ENCODE data around the gene GPATCH1.

GPATCH1 gene

GRCh38 chr19:33063753-33064457 lies 17.1 kb upstream of the GPATCH1 start:
- ATAC-seq: no peak

DNA sequence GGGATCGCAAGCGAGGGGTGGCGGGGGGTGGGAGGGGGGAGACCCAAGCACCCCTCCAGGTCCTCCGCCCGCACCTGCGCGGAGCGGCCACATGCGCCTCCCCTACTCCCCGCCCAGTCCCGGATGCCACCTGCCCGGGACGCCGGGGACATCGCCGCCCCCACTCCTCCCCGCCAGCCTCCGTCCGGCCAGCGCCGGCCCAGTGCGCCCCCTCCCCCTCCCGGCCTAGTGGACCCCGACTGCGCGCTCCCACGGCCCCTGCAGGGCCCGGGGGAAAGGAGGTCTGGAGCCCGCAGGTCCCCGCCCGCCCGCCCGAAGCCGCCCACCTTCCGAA lies 16.6 kb upstream of the GPATCH1 start:
- ATAC-seq: peak; percentile 44 to 58

DNA sequence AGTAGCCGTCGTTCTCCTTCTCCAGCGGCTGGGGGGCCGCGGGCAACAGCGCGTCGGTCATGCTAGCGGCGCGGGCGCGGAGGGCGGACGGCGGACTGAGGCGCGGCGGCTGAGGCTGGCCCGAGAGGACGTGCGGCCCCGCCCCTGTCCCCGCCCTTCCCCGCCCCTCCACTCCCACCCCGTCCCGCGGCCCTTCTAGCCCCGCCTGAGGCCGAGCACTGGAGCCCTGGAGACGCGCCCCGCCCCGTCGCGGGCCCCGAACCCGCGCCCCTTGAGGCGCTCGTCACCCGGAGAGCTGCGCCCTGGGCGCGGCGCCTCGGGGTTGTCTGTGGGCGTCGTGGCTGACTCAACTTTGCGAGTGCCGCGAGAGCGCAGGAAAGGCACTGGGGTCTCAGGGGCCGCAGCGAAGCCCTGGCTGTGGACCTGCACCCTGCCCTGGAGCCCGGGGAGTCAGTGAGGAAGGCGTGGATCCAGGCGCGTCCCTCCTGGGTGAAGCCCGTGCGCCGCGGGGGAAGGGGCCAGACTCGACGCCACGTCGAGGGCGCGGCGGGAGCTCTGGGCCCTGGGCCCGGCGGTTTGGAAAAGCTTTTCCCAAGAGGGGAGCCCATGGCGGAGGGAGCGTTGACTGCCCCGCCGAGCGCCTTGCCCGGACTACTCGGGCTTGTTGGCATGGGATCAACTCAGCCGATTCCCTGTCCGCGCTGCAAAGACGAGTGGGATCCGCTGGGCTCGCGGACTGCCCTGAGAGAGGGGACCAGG lies 16.0 kb upstream of the GPATCH1 start, which contains the start of gene RHPN2:
Gene RHPN2 (minus strand): TSS at position 97 of the 759 bp plus-strand sequence. CDS start 36 bp downstream, at position 61.
- ATAC-seq: peak; percentile 88 to 89

DNA sequence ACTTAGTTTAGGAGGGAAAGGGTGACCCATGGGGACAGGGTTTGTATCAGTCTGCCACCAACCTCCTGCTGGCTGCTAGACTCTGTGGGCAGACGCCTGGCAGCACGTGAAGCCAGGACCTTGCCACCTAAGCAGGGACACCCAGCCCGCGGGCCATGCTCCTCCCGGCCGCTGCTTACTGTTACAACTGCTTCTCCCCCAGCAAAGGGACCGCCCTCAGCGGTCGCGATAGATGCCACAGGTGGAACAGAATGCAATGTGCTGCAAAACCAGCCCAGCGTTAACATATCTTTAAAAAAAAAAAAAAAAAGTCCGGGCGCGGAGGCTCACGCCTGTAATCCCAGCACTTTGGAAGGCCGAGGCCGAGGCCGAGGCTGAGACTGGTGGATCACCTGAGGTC lies 14.4 kb upstream of the GPATCH1 start:
- ATAC-seq: no peak

- ATAC-seq: no peak
These were observed 13.9 kb upstream of the GPATCH1 start for GRCh38 chr19:33067121-33067520.

DNA sequence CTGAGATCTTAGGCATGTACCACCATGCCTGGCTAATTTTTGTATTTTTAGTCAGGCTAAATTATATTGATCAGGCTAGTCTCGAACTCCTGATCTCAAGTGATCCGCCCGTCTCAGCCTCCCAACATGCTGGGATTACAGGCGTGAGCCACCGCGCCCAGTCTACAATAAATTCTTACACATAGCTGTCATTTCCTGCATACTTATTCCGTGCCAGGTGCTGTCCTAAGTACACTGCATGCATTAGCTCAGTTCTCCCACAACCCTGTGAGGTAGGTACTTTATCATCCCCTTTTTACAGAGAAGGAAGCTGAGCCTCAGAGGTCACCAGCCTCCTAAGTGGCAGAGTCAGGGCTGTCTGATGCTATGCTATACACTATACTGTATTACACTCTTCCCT lies 9.1 kb upstream of the GPATCH1 start:
- ATAC-seq: no peak

DNA sequence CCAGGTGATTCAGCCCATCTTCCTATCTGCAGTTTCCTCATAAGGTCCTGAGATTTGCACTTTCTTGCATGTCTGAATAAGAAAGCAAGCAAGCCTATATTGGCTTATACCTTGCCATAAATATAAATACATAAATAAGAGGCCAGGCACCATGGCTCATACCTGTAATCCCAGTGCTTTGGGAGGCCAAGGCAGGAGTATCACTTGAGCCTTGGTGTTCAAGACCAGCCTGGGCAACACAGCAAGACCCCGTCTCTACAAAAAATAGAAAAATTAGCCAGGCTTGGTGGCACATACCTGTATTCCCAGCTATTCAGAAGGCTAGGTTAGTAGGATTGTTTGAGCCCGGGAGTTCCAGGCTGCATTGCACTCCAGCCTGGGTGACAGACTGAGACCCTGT lies 5.5 kb upstream of the GPATCH1 start:
- ATAC-seq: no peak

GRCh38 chr19:33085570-33086128 lies 4.7 kb downstream of the GPATCH1 start:
- no peak for ATAC-seq

GRCh38 chr19:33086955-33087354 lies 6.0 kb downstream of the GPATCH1 start:
- ATAC-seq: no peak

DNA sequence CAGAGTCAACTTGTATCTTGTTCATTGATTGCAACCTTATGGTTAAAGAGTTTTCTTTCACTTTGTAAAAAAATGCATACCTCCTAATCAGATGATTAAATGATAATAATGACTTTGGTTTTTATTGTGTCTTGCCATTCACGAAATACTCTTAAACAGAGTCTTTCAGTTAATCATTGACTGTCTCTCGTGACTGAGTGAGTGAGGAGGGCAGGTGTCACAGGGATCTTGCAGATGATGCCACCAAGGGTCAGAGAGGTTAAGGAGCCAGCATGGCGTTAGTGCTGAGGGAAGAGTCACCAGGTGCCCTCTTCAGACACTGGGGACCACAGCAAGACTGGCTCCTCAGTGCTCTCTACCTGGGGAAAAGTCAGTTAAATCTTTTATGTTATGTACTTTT lies 8.0 kb downstream of the GPATCH1 start:
- no peak for ATAC-seq

DNA sequence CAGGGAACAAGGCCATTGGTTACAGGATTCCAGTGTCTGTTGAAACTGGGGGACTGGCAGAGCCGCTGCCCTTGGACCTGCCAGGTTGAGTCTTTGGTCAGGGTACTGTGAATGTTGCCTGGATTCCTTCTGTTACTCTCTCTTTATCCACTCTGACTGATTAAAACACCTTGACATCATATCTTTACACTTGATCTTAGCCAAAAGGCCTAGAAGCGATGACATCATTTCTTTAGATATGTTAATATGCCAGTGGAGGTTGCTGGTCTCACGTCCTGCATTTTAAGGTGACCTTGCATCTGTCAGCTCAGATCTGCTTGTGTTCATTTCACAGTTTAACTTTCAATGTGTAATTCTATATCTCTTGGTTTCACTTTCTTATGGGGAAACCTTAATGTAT lies 9.2 kb downstream of the GPATCH1 start:
- ATAC-seq: no peak

- no peak for ATAC-seq
These were observed 12.6 kb downstream of the GPATCH1 start for GRCh38 chr19:33093420-33094210.

DNA sequence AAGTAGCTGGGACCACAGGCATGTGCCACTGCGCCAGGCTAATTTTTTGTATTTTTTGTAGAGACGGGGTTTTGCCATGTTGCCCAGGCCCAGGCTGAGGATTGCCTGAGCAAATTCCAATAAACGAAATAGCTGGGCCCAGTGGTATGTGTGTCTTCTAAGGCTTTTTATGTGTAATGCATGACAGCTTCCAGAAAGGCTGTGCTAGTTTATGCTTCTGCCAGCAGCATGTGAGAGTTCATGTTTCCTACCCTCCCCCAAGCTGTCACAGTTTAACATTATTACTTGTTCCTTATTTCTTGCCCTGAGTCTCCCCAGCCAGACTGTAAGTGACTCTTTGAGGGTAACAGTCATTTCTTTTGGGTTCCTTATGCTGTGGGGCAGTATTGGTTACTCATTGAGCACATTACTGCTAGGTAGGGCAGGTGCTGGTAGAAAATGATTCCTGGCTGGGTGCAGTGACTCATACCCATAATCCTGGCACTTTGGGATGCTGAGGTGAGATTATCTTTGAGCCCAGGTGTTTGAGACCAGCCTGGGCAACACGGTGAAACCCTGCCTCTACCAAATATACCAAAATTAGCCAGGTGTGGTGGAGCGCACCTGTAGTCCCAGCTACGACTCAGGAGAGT lies 13.6 kb downstream of the GPATCH1 start:
- no peak for ATAC-seq

GRCh38 chr19:33096005-33096404 lies 15.0 kb downstream of the GPATCH1 start:
- ATAC-seq: peak; percentile 84 to 90

DNA sequence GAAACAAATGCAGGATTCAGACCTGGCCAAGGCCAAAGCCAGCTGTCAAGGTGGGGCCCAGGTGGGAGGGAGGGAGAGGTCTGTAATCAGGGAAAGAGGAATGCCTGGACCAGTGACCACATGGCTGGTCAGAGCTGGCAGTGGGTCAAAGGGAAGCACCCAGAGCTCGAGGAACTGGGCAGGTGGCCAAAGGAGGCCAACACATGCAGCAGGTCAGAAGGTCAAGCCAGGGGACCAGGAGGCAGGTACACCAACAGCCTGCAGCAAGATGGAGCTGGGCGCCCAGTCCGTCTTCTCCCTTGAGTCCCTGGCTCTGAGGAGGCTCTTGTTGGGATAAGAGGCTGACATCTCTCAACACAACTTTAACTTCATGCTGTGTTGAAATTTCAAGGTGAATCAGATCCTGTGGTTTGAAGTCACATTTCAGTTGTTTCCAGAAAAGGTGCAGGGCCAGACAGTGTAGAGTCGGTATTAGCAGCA lies 17.1 kb downstream of the GPATCH1 start:
- ATAC-seq: no peak

DNA sequence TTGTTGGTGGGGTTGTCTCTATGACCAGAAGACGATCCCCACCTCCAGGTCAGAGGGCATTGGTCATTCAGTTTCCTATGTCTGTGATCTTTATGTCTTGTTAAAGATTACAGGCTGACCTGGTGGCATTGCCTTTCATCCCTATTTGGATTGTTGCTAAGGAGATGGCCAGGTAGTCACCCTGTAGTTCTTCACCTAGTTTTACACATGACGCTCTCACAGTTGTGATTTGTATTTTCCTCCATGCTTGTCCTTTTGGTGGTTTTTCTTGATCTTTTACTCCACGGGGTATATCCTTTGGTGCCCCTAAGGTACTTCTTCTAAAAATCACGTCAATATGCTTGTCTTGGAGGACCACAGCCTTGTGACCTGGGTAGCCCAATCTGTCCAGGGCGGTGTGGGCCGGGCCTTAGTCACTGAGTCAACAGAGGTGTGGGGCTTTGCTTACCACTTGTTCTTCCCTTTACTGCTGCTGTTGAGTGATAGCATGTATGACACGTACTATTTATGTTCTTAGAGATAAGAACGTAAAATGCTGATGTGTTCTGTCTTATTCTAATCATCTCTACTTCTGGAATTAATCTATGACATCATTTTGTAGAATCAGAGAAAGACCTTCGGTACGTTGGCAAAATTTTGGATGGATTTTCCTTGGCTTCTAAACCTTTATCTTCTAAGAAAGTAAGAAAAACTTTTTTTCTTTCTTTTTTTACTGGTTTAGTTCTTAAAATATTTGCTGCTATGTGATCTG lies 20.1 kb downstream of the GPATCH1 start:
- ATAC-seq: no peak

DNA sequence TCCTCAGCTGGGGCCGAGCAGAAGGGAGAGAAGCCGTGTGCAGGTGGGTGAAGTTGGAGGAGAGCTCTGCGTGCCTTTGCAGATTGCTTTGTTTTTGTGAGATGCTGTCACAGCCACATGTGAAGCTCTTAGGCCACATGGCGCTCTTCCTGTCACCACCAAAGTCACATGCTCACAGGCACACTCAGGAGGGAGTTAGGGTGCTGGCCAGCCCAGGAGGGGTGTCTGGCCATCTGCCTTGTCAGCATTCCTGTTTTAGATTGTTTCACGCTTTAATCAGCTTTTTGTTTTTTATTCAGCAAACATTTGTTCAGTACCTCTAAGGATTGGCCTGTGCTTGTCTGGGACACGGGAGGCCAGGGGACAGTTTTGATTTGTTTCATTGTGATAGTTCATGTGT lies 21.9 kb downstream of the GPATCH1 start:
- ATAC-seq: no peak

GRCh38 chr19:33108161-33108560 lies 27.2 kb downstream of the GPATCH1 start:
- ATAC-seq: no peak

DNA sequence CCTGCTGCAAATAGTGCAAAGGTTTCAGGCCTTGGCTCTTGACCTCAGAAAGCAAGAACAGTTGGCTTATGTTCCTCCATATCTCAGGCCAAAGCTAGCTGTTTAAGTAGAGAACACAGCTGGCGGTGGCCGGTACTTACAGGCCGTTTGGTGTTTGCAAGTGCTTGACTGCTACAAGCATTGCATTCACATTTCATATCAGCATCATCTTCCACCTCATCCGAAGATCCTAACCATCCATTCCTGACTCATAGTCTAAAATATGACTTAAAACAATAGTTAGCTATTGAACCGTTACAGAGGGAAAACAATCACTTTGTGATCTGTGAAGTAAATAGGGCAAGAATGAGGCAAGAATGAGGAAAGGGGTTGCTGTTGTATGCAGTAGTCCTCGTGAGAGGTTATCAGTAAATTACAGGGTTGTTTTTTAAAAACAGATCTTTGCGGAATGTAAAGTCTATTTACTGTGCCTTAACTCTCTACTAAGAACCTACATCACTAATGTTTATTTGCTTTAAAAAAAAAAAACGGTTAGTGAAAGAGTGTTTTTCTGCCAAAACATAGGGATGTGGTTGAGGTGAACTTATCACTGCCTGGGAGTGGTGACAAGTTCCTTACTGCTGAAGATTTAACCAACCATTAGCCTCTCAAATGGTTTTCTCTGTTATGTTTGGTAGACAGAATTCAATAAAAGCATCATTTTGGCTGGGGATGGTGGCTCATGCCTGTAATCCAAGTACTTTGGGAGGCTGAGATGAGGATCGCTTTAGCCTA lies 29.3 kb downstream of the GPATCH1 start:
- no peak for ATAC-seq

DNA sequence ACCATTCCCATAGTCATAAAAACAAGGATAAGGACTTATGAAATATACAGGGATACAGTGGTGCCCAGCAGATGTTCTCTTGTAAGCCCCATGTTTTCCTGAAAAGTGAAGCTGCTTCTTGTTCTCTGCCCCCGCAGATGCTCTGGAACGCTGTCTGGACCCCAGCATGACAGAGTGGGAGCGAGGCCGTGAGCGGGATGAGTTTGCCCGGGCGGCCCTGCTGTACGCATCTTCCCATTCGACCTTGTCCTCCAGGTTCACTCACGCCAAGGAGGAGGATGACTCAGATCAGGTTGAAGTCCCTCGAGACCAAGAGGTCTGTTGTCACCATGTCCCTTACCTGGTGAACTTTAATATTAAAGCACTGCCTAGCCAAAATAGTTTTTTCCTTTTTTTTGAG lies 30.6 kb downstream of the GPATCH1 start:
- ATAC-seq: no peak

DNA sequence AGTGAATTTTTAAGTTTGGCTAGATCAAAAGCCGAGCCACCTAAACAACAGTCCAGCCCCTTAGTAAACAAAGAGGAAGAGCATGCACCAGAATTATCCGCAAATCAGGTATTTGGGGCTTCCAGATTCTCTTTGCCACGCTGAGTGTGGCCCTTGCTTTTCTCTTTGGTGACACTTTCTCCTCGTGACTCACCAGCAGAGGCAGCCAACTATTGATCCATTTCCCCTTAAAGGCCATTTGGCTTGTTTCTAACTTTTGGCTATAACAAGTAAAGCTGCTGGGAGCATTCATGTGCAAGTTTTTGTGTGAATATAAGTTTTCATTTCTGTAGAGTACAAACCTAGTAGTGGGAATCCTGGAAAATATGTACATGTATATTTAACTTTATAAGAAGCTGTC lies 33.3 kb downstream of the GPATCH1 start:
- no peak for ATAC-seq
